HG03521 (cell line): ENCODE data around the gene CCT4.
"Not testable (repeated sequence)": the region's sequence is repeated elsewhere in the genome, so short reads cannot be mapped to it uniquely, and the experiment has no call there.

Experiments
- ATAC-seq: cut with Tn5 transposase; IDR thresholded peaks from one replicate; pipeline ENCODE4 v1.9.1; 2021; ENCODE audit warnings: mild to moderate bottlenecking, moderate library complexity; ENCODE audit not compliant: unreplicated experiment

Gene CCT4, protein sequence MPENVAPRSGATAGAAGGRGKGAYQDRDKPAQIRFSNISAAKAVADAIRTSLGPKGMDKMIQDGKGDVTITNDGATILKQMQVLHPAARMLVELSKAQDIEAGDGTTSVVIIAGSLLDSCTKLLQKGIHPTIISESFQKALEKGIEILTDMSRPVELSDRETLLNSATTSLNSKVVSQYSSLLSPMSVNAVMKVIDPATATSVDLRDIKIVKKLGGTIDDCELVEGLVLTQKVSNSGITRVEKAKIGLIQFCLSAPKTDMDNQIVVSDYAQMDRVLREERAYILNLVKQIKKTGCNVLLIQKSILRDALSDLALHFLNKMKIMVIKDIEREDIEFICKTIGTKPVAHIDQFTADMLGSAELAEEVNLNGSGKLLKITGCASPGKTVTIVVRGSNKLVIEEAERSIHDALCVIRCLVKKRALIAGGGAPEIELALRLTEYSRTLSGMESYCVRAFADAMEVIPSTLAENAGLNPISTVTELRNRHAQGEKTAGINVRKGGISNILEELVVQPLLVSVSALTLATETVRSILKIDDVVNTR

DNA sequence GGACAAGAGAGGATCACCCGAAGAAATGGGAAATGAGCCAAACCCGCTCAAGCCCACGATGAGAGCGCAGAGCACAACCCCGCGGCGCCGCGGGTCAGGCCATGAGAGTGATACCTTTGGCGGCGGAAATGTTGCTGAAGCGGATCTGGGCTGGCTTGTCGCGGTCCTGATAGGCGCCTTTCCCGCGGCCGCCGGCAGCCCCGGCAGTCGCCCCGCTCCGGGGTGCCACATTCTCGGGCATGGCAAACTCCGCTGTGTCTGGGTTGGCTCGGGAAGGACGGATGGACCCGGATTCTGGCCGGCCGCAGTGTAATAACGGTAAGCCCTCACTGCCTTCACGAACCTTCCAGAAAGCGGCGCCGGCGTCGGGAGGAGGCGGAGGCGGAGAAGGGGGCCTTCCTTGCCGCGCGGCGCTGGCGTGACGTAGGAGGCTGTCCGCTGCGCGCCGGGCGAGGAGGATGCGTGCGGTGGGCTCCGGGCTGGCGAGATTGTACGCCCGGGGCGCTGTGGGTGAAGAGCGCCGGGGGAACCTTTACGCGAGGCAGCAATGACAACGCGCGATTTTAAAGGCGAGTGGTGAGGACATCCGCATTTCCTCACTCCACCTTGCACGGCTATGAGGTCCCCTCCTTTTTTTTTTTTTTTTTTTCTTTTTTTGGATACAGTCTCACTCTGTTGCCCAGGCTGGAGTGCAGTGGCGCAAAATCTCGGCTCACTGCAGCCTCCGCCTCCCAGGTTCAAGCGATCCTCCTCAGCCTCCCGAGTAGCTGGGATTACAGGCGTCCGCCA is at the start of gene CCT4:
Gene CCT4 (minus strand): TSS at position 390 of the 789 bp plus-strand sequence. CDS start 149 bp downstream, at position 241.
- ATAC-seq: peak; percentile 82

DNA sequence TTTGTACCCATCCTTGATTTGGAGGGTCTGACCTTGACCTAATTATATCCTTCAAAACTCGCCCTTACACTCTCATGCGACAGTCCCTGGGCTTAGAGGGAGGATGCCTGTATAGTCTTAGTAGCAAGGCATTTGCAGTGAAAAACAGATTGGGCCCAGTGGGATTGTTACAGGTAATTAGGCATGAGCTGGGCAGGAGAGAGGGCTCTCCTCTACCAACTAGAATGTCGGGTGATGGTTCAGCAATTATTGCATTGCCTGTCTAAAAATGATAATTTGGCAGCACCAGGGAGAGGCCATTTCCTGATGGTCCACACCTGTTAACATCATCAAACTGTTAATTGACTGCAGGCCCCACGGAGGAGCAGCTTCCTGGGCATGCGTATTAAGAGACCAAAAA is 49.4 kb upstream of the CCT4 start:
- no peak for ATAC-seq

DNA sequence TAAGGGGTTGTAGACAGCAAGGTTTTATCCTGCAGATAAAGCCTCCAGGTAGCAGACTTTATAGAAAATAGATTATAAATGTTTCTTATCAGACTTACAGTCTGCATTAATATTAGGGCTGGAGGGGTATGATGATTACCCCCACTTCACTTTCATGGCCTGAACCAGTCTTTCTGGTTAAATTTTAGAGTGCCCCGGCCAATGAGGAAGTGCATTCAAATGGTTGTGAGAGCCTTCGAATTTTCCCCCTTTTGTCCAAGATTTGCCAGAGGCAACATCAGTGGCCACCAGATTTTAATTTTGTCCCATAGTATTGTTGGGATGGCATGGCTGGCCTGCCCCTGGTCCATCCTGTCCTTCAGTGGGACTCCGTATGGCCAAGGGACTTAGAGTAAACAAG is 48.6 kb upstream of the CCT4 start:
- ATAC-seq: no peak

DNA sequence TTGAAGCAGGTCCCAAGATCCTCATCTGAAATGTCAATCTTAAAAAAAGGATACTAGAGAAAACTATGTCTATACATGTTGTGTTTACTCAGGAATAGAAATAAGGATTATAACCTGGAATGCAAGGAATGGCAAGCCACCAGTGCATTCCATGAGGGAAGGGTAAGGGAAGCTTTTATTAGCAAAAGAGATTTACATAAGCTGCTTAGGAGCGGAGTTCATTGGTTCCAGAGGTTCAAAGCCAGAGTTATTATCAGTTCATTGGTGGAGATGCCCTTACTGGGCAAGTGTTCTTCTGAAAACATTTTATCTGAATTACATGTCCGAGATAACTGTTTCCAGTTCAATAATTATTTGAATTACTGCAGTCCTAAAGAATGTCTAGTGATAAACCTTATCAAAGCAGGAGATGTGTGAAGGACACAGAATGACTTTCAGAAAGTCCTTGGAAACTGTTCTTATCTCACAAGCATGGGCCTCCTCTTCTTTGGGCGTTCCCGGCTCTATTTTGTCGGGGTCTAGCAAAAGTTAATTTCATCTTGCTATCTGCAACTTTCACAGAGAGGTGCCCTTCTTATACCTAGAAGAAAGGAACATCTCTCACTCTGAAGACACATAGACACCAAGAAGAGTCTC is 40.5 kb upstream of the CCT4 start:
- ATAC-seq: no peak

DNA sequence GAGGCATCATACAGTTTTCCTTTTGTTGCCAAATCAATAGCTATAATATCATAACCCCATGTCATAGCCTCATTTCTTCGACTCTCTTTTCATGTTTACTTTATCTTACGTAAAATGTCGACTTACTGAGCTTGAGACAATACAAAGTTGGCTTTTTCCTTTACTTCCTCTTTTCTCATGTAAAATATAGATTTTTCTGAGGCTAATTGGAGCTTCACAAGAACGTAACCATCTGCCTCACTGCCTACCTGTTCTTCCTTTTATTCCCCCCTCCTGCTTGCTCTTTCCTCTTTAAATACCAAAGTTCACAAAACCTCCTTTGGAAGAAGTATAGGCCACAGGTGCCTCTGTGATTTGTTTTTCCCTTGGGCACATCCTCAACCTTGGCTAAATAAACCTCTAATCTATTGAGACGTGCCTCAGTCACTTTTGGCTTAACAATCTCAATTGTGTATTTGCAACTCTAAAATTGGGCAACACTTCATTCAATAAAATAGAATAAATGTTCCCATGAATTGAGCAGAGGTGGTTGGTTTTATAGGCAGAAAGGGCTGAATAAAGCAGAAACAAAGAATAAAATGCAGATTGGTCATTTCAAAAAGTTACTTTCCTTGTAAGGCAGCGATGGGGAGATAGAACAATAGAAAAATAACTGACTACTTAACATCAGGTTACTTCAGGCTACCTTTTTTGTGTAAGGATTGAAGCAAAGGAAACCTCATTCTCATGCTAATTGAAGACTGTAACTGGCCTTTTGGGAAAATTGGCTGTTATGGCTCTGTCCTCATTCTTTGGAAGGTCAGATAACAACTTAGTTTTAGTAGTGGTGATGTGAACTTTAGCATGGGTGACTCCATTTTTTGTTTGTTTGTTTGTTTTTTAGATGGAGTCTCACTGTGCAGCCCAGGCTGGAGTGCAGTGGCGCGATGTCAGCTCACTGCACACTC is 38.3 kb upstream of the CCT4 start:
- no peak for ATAC-seq

DNA sequence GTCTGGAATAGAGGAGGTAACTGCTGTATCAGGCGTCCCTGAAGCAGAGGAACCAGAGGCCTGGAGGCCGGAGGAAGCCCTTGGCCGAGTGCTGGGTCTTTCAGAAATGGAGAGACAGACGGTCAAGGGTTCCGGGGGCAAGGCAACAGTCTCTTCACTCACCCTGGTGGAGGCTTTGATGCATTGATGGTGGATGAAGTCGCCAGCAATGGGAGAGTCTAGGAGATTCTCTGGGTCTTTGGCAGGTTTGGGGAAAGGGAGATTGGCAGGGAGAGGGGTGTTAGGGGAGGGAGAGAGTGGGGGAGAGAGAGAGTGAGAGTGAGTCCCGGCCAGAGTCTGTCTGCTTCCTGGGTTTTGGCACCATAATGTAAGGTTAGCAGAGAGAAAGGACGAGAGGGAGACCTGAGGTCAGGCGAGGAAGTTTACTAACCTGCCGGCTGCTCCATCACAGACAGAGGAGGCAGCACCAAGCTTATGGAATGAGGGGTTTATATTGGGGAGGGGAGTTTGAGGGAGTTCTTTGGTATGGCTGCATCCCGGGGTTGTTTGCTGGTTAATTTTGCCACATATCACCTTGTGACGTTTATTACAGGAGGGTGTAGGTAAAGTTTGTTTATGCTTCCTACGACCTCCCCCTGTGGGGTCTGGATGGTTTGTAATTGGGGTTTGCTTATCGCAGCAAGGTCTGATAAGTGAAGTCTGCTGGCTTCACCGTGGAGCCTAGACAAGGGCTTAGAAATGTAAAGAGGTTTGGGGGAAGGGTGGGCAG is 36.6 kb upstream of the CCT4 start:
- no peak for ATAC-seq

DNA sequence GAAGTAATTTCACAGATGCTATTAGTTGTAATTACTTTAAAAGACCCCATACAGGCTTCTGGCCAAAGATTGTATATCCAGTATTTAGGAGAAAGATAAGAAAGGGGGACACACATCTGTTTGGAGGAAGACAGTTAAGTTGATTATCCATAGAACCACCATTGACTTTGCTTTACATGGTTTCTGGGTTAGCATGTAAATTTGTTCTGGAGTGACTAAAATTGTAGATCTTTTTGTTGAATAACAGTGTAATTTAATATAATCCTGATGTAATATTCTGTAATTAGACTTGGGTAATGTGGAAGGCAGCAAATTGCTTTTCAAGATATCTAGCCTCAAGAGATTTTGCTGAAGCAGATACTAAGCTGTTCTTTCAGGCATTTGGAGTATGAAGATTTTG is 34.3 kb upstream of the CCT4 start:
- ATAC-seq: no peak

DNA sequence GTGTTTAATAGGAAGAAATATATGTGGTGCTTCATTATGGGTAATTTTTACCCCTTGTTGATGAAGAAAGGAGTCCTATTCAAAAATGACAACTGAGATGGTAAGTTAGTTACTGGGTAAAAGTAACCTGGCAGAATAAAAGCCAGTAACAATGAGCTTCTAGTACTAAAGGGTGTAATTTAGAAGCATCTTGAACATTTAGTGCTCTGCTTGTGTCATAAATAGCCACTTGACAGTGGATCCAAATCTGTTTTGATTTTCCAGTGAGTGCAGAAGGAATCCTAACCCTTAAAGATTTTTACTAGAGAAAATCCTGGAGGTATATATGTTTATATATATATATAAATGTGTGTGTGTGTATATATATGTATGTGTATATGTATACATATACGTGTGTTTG is 32.1 kb upstream of the CCT4 start:
- ATAC-seq: no peak

DNA sequence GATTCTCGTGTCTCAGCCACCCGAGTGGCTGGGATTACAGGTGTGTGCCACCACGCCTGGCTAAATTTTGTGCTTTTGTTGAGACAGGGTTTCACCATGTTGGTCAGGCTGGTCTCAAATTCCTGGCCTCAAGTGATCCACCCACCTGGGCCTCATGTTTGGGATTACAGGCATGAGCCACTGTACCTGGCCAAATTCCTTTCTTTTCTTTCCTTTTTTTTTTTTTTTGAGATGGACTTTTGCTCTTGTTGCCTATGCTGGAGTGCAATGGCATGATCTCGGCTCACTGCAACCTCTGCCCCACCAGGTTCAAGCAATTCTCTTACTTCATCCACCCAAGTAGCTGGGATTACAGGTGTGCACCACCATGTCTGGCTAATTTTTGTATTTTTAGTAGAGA is 26.3 kb upstream of the CCT4 start:
- ATAC-seq: not testable (repeated sequence)

DNA sequence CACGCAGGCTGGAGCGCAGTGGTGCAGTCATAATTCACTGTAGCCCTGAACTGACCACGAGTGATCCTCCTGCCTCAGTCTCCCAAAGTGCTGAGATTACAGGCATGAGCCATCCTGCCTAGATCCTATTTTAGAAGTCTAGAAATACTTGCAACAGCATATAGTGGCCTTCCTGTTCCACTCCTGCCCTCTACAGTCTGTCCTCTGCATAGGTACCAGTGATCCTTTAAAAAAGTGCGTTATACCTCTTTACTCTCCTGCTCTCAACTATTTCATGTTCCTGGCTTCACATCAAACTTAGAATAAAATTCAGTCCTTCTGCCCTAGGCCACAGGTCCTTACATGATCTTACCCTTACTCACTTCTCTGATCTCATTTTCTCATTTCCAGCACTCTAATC is 23.1 kb upstream of the CCT4 start:
- no peak for ATAC-seq

DNA sequence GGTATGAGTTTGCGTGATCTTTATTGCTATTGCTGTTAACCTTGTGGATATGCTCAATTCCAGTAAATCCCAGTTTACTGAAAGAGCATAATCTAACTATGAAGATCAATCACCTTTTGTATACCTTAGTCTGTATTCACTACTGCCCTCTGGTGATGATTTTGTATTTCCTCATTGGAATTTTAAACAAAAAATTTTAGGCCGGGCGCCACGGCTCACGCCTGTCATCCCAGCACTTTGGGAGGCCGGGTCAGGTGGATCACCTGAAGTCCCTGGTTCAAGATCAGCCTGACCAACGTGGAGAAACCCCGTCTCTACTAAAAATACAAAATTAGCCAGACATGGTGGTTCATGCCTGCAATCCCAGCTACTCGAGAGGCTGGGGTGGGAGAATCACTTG is 22.1 kb upstream of the CCT4 start:
- no peak for ATAC-seq

DNA sequence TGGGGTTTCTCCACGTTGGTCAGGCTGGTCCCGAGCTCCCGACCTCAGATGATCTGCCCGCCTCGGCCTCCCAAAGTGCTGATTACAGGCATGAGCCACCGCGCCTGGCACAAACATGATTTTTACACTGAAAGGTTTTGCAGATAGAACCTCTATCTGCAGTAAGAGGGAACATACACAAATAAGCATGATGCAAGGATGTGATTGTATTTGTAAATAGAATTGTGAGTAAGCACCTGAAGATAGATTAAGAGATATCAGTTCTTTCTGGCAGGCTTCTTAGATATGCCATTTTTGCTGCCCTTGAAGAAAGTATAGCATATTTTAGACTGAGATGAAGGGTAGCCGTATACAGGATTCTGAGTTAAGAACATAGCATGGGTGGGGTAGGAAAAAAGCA is 20.7 kb upstream of the CCT4 start:
- ATAC-seq: no peak

DNA sequence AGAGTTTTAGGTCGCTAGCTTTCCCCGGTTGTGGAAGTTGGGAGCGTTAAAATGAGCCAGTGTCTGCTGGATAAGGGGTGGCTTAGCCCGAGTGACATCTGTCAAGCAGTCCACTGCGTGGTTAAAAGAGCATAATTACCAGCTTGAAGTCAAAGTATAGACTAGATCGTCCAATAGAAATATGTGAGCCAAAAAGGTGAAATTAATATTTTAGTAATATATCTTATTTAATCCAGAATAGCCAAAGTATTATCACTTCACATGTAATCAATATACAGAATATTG is 17.7 kb upstream of the CCT4 start:
- ATAC-seq: no peak

DNA sequence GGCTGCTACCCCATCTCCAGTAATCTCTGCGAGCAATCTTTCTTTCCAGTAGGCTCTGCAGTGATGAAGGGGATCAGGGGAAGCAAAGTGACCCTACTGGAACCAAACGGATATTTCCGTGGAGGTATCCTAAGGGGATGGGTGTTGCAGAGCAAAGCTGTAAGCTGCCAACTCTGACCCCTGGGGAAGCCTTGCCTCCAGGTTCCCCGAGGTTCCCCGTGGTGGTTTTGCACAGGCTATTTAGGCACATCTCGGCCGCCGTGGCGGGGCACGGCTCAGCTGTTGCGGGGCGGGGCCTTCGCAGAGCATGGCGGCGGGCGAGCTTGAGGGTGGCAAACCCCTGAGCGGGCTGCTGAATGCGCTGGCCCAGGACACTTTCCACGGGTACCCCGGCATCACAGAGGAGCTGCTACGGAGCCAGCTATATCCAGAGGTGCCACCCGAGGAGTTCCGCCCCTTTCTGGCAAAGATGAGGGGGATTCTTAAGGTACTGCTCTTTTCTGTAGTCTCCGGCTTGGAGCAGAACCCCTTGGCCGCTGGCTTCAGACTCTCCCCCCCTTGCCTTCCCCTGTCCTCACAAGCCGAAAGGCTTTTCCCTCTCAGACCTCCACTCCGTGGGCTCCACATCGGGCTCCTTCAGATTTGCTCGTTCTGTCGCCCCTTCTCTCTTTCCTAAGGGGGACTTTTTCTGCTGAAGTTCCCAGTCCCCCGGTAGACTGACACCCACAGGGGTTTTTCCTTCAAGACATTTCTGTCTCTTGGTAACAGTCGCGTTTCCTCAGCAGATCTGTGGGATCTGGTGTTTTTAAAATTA is 17.1 kb upstream of the CCT4 start, which contains the start of gene COMMD1:
Gene COMMD1 (plus strand): TSS at position 303 of the 814 bp plus-strand sequence. CDS start 5 bp downstream, at position 308.
- ATAC-seq: peak; percentile 98

DNA sequence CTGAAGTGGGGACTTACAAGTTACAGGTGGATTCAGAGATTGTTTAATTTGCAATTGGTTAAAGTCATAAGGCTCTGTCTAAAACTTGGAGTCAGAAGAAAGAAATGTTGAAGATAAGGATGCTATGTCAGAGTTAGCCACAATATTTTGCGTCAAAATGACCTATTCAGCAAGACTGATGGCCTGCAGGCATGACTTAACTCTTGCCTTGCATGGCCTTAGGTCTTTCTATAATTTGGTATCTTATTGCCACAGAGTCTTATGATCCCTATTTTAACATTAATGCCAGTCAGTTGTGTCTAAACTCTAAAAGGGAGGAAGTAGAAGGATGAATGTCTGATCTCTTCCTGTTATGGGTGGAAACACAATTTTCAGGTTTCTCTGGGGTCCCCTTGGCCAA is 11.8 kb upstream of the CCT4 start:
- ATAC-seq: no peak

DNA sequence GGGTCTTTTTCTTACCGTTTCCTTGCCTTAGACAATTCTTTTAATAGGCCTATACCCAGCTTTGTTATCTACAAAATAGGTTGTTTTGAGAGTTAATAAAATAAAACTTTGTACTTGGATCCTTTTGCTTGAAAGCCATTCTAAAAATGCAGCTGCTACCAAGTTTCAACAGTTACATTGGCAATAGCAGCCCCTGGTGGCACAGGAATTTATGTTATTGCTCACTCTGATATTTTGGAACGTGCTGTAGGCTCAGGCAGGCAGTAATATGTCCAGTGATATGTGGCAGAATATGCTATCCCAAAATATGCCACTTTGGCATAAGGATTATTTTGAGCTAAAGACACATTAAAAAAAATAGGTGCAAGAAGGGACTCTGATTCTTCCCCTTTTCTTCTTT is 10.4 kb upstream of the CCT4 start:
- no peak for ATAC-seq

DNA sequence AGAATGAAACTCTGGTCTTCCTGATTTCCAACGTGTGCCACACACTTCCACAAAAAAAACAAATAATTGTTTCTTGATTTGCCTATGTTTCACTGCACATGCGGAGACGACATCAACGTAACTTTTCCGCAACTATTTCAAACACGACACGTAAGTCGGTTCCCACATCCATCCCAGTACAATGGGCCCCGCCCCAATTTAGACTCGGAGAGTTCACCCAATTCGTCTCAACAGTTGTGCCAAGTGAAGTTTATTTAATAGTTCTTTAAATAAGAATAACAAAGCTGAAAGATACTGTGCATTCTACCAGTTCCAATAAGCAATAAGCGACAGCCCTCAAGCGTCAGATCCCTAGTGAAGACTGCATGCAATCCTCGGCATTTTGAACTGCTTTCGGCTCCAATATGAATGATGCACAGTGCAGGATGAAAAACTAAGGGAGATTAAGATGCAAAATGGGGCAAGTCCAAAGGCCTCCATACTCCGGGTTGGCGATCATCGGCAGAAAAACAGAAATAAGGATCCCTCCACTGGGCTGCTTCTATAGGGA is 664 bp downstream of the CCT4 start:
- no peak for ATAC-seq

DNA sequence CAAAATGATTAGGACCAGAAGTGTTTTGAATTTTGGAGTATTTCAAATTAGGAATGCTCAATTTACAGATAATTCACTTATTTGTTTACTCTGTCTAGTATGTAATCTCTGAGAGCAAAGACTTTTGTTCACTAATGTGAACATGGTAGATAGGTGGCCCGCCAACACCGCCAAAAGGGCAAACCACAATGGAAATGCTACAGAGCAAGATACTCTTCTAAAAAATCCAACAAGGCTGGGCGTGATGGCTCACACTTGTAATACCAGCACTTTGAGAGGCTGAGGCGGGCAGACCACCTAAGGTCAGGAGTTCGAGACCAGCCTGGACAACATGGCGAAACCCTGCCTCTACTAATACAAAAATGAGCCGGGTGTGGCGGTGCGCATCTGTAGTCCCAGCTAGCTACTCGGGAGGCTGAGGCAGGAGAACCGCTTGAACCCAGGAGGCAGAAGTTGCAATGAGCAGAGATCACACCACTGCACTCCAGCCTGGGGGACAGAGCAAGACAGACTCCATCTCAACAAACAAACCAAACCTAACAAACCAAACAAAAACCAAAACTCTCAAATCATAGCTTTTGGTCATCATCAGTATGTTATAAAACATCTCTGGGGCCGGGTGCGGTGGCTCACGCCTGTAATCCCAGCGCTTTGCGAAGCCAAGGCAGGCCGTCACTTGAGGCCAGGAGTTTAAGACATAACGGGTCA is 2.4 kb downstream of the CCT4 start:
- ATAC-seq: no peak
